ENCODE measurements around the gene PYDC2. TPM values are rescaled to one million over a fixed set of nuclear protein-coding genes. Genes with fewer than 3 reads are reported as not detected.

PYDC2 gene
- not detected in 2 replicates for total RNA-seq

DNA sequence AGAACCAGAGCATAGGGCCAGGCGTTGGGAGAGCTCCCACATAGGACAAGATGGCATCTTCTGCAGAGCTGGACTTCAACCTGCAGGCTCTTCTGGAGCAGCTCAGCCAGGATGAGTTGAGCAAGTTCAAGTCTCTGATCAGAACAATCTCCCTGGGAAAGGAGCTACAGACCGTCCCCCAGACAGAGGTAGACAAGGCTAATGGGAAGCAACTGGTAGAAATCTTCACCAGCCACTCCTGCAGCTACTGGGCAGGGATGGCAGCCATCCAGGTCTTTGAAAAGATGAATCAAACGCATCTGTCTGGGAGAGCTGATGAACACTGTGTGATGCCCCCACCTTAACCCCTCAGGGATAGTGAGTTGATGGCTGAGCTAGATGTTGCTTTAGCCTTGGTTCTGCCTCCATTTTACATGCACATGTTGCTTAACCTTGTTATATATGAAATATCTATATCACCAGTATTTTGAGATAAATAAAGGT is at the start of gene PYDC2:
PYDC2 (plus strand) TSS at position 51 of the 483 bp plus-strand sequence; CDS start at position 51, 0 bp downstream.

Small RNAs within 50 kb of the gene (small RNA-seq; reads per million reads assigned to genes)
- not detected for gene PYDC2

Other genes starting within 250 kb of the PYDC2 start
- 64.0 and 73.7 TPM in 2 replicates for gene CCDC50, start 131.8 kb upstream of the PYDC2 start, total RNA-seq
- 0.52 and 1.3 TPM in 2 replicates for gene UTS2B, start 130.6 kb upstream of the PYDC2 start, total RNA-seq